Measurements from ENCODE around the gene TRIM33.

Gene TRIM33

GRCh38 chr1:114347431-114348209 is 163.4 kb downstream of the TRIM33 start:
- Mint-ChIP-seq H3K9me3 (ENCODE audit: low read depth) (no peaks in the 10 kb centered on the region), H3K27me3 (no peaks in the 10 kb centered on the region), H3K4me3 (no peak overlapping the region), H3K27ac (no peak overlapping the region), H3K36me3 (no peaks in the 10 kb centered on the region), H3K4me1 (ENCODE audit: low read depth) (peaks cover 18% of the 10 kb centered on the region)

GRCh38 chr1:114346480-114347029 is 164.4 kb downstream of the TRIM33 start:
- Mint-ChIP-seq H3K4me3 (peak overlapping the region; percentile 89), H3K9me3 (ENCODE audit: low read depth) (no peaks in the 10 kb centered on the region), H3K4me1 (ENCODE audit: low read depth) (peaks cover 29% of the 10 kb centered on the region), H3K27me3 (no peaks in the 10 kb centered on the region), H3K27ac (peak overlapping the region; percentile 74), H3K36me3 (no peaks in the 10 kb centered on the region)

GRCh38 chr1:114345930-114346479 is 165.0 kb downstream of the TRIM33 start:
- H3K4me3 Mint-ChIP-seq, result peak overlapping the region; percentile 89

GRCh38 chr1:114344656-114345055 is 166.3 kb downstream of the TRIM33 start:
- Mint-ChIP-seq H3K4me3 (no peak overlapping the region), H3K4me1 (ENCODE audit: low read depth) (peaks cover 48% of the 10 kb centered on the region), H3K27ac (no peak overlapping the region), H3K27me3 (no peaks in the 10 kb centered on the region), H3K36me3 (no peaks in the 10 kb centered on the region), H3K9me3 (ENCODE audit: low read depth) (no peaks in the 10 kb centered on the region)

More at GRCh38 chr1:114345930-114346479, 165.0 kb downstream of the TRIM33 start:
- Mint-ChIP-seq H3K27ac (peak overlapping the region; percentile 74), H3K4me1 (ENCODE audit: low read depth) (peaks cover 34% of the 10 kb centered on the region), H3K9me3 (ENCODE audit: low read depth) (no peaks in the 10 kb centered on the region), H3K36me3 (no peaks in the 10 kb centered on the region), H3K27me3 (no peaks in the 10 kb centered on the region)

Measured in activated naive CD8-positive, alpha-beta T cell (primary cell).